T-cell (primary cell): ENCODE measurements around the gene SLC23A3. TPM values are rescaled to one million over a fixed set of nuclear protein-coding genes. Genes with fewer than 3 reads are reported as not detected.

Experiments
- total RNA-seq, 35 experiments: library from RNA in 6 of 35; stranded (reverse) in 6 of 35; fragments of 120-200 nt in 1 of 35; gene quantifications; one replicate each; pipeline versions ENCODE4 v1.2.1 to v1.2.4 and lab custom pipeline; 2013 to 2026

Gene SLC23A3
- total RNA-seq, 5 donors from 2014 or later (not counting 1 experiment from before 2014, with no cell fraction given) = 0.54 to 8.7 (median 5.1) TPM

Other genes starting within 250 kb of the SLC23A3 start
- not detected for gene CDK5R2, start 210.4 kb downstream of the SLC23A3 start, total RNA-seq
- gene FEV, start 184.8 kb downstream of the SLC23A3 start, total RNA-seq = not detected
- gene CRYBA2, start 176.6 kb downstream of the SLC23A3 start, total RNA-seq = not detected
- under 1 TPM in 1 of 5 donors, not detected in 4; 0.16 TPM for gene CFAP65, start 128.5 kb downstream of the SLC23A3 start, total RNA-seq
- under 1 TPM in 2 of 5 donors, not detected in 3; 0.12 to 0.28 TPM for gene IHH, start 109.1 kb downstream of the SLC23A3 start, total RNA-seq
- 10 to 100 TPM; 17.3 to 21.1 (median 18.2) TPM for gene NHEJ1, start 9.2 kb downstream of the SLC23A3 start, total RNA-seq
- gene CNPPD1, start 6.9 kb upstream of the SLC23A3 start, total RNA-seq = 10 to 100 TPM; 49.2 to 89.5 (median 83.2) TPM
- 100 to 1,000 TPM in 3 of 5 donors, 10 to 100 TPM in 2; 85.2 to 131 (median 109) TPM for gene RETREG2, start 8.2 kb upstream of the SLC23A3 start, total RNA-seq
- gene ZFAND2B, start 36.8 kb upstream of the SLC23A3 start, total RNA-seq = 10 to 100 TPM; 61.7 to 91.6 (median 85.6) TPM
- gene ABCB6, start 48.9 kb upstream of the SLC23A3 start, total RNA-seq = 10 to 100 TPM in 3 of 5 donors, 1 to 10 TPM in 2; 4.1 to 16.5 (median 13.0) TPM
- 10 to 100 TPM; 52.5 to 72.9 (median 57.6) TPM for gene ATG9A, start 59.6 kb upstream of the SLC23A3 start, total RNA-seq
- 100 to 1,000 TPM; 119 to 220 (median 194) TPM for gene ANKZF1, start 59.8 kb upstream of the SLC23A3 start, total RNA-seq
- gene GLB1L, start 75.4 kb upstream of the SLC23A3 start, total RNA-seq = 1 to 10 TPM; 1.1 to 3.0 (median 1.8) TPM
- gene STK16, start 75.5 kb upstream of the SLC23A3 start, total RNA-seq = 10 to 100 TPM; 19.3 to 26.6 (median 21.3) TPM
- gene TUBA4B, start 83.2 kb upstream of the SLC23A3 start, total RNA-seq = not detected
- 100 to 1,000 TPM; 108 to 196 (median 121) TPM for gene TUBA4A, start 83.9 kb upstream of the SLC23A3 start, total RNA-seq
- gene DNAJB2, start 109.3 kb upstream of the SLC23A3 start, total RNA-seq = 100 to 1,000 TPM in 2 of 5 donors, 10 to 100 TPM in 3; 83.0 to 150 (median 91.8) TPM
- gene PTPRN, start 139.4 kb upstream of the SLC23A3 start, total RNA-seq = under 1 TPM in 1 of 5 donors, not detected in 4; 0.63 TPM
- gene RESP18, start 162.7 kb upstream of the SLC23A3 start, total RNA-seq = not detected
- gene DNPEP, start 217.9 kb upstream of the SLC23A3 start, total RNA-seq = 10 to 100 TPM; 73.5 to 88.8 (median 85.4) TPM
- 1 to 10 TPM in 2 of 5 donors, under 1 TPM in 1, not detected in 2; 0.98 to 1.3 (median 1.3) TPM for gene DES, start 248.3 kb upstream of the SLC23A3 start, total RNA-seq